Measurements from ENCODE around the gene GRB10. TPM values are rescaled to one million over a fixed set of nuclear protein-coding genes. Genes with fewer than 3 reads are reported as not detected.

The GRB10 gene
- total RNA-seq, 1 donor from 2014 or later, result 67.7 TPM

DNA sequence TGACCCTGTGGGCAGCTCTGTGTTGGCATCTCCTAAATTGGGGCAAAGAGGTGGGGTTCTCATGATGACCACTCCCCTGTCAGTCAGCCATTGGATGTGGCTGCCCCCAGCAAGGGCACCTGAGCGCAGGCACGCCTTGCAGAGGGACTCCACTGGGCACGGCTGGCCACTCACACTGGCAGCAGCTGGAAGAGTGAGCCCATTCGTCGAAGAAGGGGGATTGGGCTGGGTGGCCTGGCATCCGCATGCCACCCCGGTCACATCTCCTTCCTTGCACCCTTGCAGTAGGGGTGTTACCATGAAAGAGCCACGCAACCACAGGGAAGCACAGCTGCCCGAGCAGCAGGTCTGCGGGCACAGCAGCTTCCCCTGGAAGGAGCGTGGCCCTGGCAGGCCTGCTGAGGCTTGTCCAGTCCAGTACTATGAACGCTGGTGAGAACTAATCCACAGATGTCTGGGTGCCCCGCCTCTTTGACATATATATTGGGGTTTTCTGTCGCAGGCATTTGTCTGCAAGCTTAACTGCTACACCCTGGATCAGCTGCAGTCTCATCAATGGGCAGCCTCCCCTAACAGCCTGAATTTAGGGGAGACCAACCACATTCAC, 25.7 kb upstream of the GRB10 start:
- Histone ChIP-seq H3K27me3 (ENCODE audit: control insufficient read depth, insufficient read depth, low read length) (no peaks in the 10 kb centered on the region), H3K36me3 (ENCODE audit: control insufficient read depth, insufficient read depth, low read length) (no peaks in the 10 kb centered on the region), H3K4me3 (ENCODE audit: low read depth, low read length) (no peak overlapping the region)
- TF ChIP-seq, protein P1, sequence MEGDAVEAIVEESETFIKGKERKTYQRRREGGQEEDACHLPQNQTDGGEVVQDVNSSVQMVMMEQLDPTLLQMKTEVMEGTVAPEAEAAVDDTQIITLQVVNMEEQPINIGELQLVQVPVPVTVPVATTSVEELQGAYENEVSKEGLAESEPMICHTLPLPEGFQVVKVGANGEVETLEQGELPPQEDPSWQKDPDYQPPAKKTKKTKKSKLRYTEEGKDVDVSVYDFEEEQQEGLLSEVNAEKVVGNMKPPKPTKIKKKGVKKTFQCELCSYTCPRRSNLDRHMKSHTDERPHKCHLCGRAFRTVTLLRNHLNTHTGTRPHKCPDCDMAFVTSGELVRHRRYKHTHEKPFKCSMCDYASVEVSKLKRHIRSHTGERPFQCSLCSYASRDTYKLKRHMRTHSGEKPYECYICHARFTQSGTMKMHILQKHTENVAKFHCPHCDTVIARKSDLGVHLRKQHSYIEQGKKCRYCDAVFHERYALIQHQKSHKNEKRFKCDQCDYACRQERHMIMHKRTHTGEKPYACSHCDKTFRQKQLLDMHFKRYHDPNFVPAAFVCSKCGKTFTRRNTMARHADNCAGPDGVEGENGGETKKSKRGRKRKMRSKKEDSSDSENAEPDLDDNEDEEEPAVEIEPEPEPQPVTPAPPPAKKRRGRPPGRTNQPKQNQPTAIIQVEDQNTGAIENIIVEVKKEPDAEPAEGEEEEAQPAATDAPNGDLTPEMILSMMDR (IDR thresholded peaks at IDR 0.05; ENCODE audit: insufficient read depth, low read length, severe bottlenecking), result no peak
- FAIRE-seq, result no peak
- DNase-seq (ENCODE audit: low read depth), result peak; percentile 68

DNA sequence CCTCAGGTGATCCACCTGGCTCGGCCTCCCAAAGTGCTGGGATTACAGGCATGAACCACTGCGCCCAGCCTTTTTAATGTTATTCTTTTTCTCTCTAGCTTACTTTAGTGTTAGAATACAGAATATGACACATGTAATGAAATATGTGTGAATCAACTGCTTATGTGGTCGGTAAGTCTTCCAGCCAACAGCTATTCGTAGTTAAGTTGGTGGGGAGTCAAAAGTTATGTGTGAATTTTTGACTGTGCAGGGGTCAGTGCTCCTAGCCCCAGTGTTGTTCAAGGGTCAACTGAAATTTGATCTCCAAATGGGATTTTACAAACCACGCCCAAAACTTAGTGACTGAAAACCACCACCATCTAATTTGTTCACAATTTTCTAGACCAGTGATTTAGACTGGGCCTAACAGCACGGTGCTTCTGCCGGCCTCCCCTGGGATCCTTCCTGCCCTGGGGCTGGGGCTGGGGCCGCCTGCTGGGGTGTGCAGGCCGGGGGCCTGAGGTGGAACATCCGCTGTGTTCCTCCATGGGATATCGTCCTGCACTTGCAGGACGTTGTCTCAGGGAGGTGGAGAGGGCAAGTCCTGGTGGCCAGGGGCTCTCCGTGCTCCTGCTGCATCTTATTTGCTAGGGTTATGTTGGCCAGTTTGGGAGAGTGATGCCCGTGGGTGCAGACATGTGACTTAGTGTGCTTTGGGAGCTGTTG, 24.5 kb upstream of the GRB10 start:
- FAIRE-seq (no peak), DNase-seq (ENCODE audit: low read depth) (peak; percentile 64)
- no peaks in the 10 kb centered on the region for H3K27me3 ChIP-seq (ENCODE audit: control insufficient read depth, insufficient read depth, low read length)
- no peaks in the 10 kb centered on the region for H3K36me3 ChIP-seq (ENCODE audit: control insufficient read depth, insufficient read depth, low read length)
- H3K4me3 ChIP-seq (ENCODE audit: low read depth, low read length), result no peak overlapping the region
- TF ChIP-seq, protein P1 (IDR thresholded peaks at IDR 0.05; ENCODE audit: insufficient read depth, low read length, severe bottlenecking), result no peak

DNA sequence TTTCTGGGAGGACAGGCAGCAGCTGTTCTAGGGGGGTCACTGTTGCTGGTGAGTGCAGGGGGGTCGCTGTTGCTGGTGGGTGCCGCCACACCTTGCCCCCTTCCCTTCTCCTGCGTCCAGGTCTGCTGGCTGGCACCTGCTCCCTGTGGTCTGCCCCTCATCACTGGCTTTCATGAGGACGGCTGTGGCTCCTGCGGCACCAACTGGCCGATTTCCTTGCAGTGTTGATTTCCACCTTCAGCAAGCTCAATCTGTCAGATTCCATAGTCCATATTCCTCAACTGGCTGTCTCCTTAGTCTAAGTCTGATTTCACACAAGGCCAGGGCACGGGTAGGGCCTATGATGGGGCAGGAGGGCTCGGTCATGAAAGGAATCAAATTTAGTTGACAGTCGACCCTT, 23.4 kb upstream of the GRB10 start:
- no peaks in the 10 kb centered on the region for H3K27me3 ChIP-seq (ENCODE audit: control insufficient read depth, insufficient read depth, low read length)
- TF ChIP-seq, protein P1 (IDR thresholded peaks at IDR 0.05; ENCODE audit: insufficient read depth, low read length, severe bottlenecking), result no peak
- H3K36me3 ChIP-seq (ENCODE audit: control insufficient read depth, insufficient read depth, low read length), result no peaks in the 10 kb centered on the region
- no peak for DNase-seq (ENCODE audit: low read depth)
- H3K4me3 ChIP-seq (ENCODE audit: low read depth, low read length), result no peak overlapping the region
- FAIRE-seq, result no peak

DNA sequence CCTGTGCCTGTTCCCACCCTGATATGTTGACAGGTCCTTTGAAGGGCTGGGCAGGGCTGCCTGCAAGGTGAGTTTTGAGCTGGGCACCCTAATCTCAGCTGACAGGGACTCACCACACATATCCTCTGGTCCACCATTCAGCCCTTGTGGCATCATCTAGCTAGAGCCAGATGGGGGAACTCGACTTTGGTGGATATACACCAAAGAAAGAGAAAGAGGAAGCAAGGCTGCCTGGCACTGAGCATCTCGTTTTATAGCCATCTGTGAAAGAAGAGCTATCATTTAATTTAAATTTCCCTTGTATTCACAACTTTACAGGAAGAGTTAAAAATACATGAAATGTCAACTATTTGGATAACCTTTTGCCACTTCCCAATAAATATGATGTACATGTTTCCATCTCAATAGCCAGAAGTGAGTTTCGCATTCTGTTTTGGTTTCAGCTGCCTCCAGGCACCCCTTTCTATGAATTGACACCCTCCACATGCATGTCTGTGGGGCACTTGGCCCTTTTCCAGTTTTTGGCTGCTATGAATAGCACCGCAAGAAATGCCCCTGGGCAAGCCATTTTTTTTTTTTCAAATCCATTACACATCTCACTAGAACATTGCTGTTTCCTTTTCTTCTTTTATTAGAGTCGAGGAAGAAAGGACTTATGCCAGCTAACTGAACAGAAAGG, 22.9 kb upstream of the GRB10 start:
- Histone ChIP-seq H3K4me3 (ENCODE audit: low read depth, low read length) (no peak overlapping the region), H3K36me3 (ENCODE audit: control insufficient read depth, insufficient read depth, low read length) (no peaks in the 10 kb centered on the region), H3K27me3 (ENCODE audit: control insufficient read depth, insufficient read depth, low read length) (no peaks in the 10 kb centered on the region)
- no peak for DNase-seq (ENCODE audit: low read depth)
- FAIRE-seq, result no peak
- TF ChIP-seq, protein P1 (IDR thresholded peaks at IDR 0.05; ENCODE audit: insufficient read depth, low read length, severe bottlenecking), result no peak

DNA sequence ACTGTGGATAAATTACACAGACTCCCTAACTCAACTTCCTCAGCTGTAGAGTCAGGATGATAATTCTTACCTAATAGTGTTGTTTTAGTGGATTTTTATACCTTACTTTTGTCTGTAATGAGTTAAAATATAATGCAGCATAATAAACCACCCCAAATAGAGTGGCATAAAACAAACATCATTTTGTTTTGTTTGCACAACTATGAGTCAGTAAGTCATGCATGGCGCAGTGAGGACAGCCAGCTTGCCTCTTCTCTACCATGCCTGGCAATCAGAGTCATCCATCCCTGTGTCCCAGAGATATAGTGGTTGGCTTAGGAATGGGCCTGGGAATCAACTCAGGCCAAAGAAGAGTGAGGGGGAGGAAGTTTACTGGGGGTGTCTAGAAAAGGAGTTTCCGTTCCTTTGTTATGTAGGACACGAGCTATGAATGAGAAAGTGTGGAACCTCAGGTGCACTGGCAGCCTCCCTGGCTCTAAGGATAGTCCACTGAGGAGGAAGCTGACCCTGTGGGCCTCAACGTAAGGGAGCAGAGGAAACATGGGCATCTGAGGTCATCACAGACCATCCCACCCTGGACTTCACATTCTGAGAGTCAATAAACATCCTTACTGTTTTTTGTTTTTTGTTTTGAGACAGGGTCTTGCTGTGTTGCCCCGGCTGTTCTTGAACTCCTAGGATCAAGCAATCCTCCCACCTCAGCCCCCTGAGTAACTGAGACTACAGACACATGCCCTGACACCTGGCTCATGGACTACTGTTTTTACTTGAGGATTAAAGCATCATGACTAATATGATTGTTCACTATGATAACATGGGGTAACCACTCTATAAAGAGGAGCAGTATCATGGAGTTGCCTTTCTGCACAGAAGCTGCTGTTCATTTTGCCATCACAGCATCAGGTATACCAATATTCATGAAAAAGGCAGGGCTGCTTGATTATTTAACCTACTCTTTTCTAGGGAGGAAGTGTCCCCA, 21.0 kb upstream of the GRB10 start:
- TF ChIP-seq, protein P1 (IDR thresholded peaks at IDR 0.05; ENCODE audit: insufficient read depth, low read length, severe bottlenecking), result no peak
- FAIRE-seq (no peak), DNase-seq (ENCODE audit: low read depth) (peak; percentile 86)
- H3K27me3 ChIP-seq (ENCODE audit: control insufficient read depth, insufficient read depth, low read length), result no peaks in the 10 kb centered on the region
- H3K4me3 ChIP-seq (ENCODE audit: low read depth, low read length), result no peak overlapping the region
- no peaks in the 10 kb centered on the region for H3K36me3 ChIP-seq (ENCODE audit: control insufficient read depth, insufficient read depth, low read length)

Data from bronchial epithelial cell (primary cell).